ENCODE data around the gene TACC2. TPM values are rescaled to one million over a fixed set of nuclear protein-coding genes. Genes with fewer than 3 reads are reported as not detected.

The TACC2 gene
- total RNA-seq, 2 experiments from 2014 or later: not detected

DNA sequence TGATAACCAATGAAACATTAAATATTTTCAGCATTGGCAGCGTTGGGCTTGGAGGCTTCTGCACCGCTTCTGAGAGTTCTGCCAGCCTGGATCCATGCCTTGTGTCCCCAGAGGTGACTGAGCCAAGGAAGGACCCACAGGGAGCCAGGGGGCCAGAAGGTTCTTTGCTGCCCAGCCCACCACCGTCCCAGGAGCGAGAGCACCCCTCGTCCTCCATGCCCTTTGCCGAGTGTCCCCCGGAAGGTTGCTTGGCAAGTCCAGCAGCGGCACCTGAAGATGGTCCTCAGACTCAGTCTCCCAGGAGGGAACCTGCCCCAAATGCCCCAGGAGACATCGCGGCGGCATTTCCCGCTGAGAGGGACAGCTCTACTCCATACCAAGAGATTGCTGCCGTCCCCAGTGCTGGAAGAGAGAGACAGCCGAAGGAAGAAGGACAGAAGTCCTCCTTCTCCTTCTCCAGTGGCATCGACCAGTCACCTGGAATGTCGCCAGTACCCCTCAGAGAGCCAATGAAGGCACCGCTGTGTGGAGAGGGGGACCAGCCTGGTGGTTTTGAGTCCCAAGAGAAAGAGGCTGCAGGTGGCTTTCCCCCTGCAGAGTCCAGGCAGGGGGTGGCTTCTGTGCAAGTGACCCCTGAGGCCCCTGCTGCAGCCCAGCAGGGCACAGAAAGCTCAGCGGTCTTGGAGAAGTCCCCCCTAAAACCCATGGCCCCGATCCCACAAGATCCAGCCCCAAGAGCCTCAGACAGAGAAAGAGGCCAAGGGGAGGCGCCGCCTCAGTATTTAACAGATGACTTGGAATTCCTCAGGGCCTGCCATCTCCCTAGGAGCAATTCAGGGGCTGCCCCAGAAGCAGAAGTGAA lies 93.9 kb downstream of the TACC2 start:
- BruUV-seq (replicated peaks): no TSS peak
- Histone ChIP-seq H3K9me2 (ENCODE audit: insufficient read depth, low read length) (no peaks in the 10 kb centered on the region), H3K36me3 (ENCODE audit: insufficient read depth, low read length) (no peaks in the 10 kb centered on the region), H3K79me2 (ENCODE audit: insufficient read depth, low read depth, low read length) (no peaks in the 10 kb centered on the region), H3K27ac (ENCODE audit: low read depth, low read length, poor library complexity, severe bottlenecking) (no peak overlapping the region), H4K20me1 (ENCODE audit: insufficient read depth, low read length) (no peaks in the 10 kb centered on the region), H3K4me2 (ENCODE audit: low read length) (no peak overlapping the region), H3K4me1 (ENCODE audit: insufficient read depth, low read length, poor library complexity, severe bottlenecking) (no peaks in the 10 kb centered on the region), H2AFZ (ENCODE audit: low read length) (no peak overlapping the region), H3K9me3 (ENCODE audit: low read length) (no peaks in the 10 kb centered on the region), H3K4me3 (ENCODE audit: low read depth, low read length, poor library complexity, severe bottlenecking) (no peak overlapping the region)
- TF ChIP-seq CTCF (conservative IDR thresholded peaks at IDR 0.05; ENCODE audit: low read length) (no peak), EZH2phosphoT487 (IDR thresholded peaks at IDR 0.05; ENCODE audit: borderline replicate concordance, low read depth, low read length) (no peak)
- ChIA-PET POLR2A (no interaction called here), CTCF (ENCODE audit: unreplicated experiment) (no interaction called here)
- DNase-seq (ENCODE audit: low spot score): no peak
- intact Hi-C loops (cut with micrococcal nuclease; ENCODE audit: unreplicated experiment): no loop called here

DNA sequence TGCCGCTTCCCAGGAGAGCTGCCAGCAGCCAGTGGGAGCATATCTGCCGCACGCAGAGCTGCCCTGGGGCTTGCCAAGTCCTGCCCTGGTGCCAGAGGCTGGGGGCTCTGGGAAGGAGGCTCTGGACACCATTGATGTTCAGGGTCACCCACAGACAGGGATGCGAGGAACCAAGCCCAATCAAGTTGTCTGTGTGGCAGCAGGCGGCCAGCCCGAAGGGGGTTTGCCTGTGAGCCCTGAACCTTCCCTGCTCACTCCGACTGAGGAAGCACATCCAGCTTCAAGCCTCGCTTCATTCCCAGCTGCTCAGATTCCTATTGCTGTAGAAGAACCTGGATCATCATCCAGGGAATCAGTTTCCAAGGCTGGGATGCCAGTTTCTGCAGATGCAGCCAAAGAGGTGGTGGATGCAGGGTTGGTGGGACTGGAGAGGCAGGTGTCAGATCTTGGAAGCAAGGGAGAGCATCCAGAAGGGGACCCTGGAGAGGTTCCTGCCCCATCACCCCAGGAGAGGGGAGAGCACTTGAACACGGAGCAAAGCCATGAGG lies 94.6 kb downstream of the TACC2 start:
- H3K9me2 ChIP-seq (ENCODE audit: insufficient read depth, low read length): no peaks in the 10 kb centered on the region
- TF ChIP-seq CTCF (conservative IDR thresholded peaks at IDR 0.05; ENCODE audit: low read length): no peak
- no peak for TF ChIP-seq EZH2phosphoT487 (IDR thresholded peaks at IDR 0.05; ENCODE audit: borderline replicate concordance, low read depth, low read length)
- H2AFZ ChIP-seq (ENCODE audit: low read length): no peak overlapping the region
- no peak overlapping the region for H3K4me2 ChIP-seq (ENCODE audit: low read length)
- no peaks in the 10 kb centered on the region for H3K36me3 ChIP-seq (ENCODE audit: insufficient read depth, low read length)
- no TSS peak for BruUV-seq (replicated peaks)
- H3K79me2 ChIP-seq (ENCODE audit: insufficient read depth, low read depth, low read length): no peaks in the 10 kb centered on the region
- intact Hi-C loops (cut with micrococcal nuclease; ENCODE audit: unreplicated experiment): no loop called here
- no peaks in the 10 kb centered on the region for H4K20me1 ChIP-seq (ENCODE audit: insufficient read depth, low read length)
- no peaks in the 10 kb centered on the region for H3K4me1 ChIP-seq (ENCODE audit: insufficient read depth, low read length, poor library complexity, severe bottlenecking)
- H3K9me3 ChIP-seq (ENCODE audit: low read length): no peaks in the 10 kb centered on the region
- POLR2A ChIA-PET: no interaction called here
- no peak overlapping the region for H3K4me3 ChIP-seq (ENCODE audit: low read depth, low read length, poor library complexity, severe bottlenecking)
- H3K27ac ChIP-seq (ENCODE audit: low read depth, low read length, poor library complexity, severe bottlenecking): no peak overlapping the region
- DNase-seq (ENCODE audit: low spot score): no peak
- CTCF ChIA-PET (ENCODE audit: unreplicated experiment): no interaction called here

All from OCI-LY7 (cell line).